SKM-1 (cell line): ENCODE measurements around the gene PRDM16.

Experiments
- DNase-seq: peaks from one replicate; lab custom pipeline; 2025; ENCODE audit not compliant: unreplicated experiment; lab: John Stamatoyannopoulos, UW

PRDM16 gene

GRCh38 chr1:3420218-3420951 is 351.4 kb downstream of the PRDM16 start:
- DNase-seq, result no peak

DNA sequence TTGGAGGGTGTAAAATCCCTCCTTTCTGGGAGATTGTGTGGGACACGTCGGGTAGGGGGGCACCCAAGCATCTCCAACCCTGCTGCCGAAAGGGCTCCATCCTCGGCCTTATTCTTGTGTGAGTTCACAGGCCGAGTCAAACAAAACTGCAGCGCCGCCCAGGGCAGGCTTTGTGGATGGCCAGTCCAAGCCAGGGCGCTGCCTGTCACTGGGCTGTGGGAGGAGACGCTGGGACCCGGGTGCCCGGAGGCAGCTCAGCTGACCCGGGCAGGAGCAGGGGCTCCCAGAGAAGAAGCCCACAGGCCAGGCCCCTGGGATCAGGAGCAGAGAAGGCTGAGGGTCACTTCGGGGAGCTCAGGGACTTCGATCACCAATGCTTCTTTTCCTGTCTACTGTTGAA is 353.6 kb downstream of the PRDM16 start:
- DNase-seq, result no peak

- no peak for DNase-seq
These were observed 354.3 kb downstream of the PRDM16 start for GRCh38 chr1:3423245-3423829.

GRCh38 chr1:3423896-3424611 is 355.1 kb downstream of the PRDM16 start:
- DNase-seq, result no peak

GRCh38 chr1:3425486-3426215 is 356.6 kb downstream of the PRDM16 start:
- DNase-seq, result no peak

DNA sequence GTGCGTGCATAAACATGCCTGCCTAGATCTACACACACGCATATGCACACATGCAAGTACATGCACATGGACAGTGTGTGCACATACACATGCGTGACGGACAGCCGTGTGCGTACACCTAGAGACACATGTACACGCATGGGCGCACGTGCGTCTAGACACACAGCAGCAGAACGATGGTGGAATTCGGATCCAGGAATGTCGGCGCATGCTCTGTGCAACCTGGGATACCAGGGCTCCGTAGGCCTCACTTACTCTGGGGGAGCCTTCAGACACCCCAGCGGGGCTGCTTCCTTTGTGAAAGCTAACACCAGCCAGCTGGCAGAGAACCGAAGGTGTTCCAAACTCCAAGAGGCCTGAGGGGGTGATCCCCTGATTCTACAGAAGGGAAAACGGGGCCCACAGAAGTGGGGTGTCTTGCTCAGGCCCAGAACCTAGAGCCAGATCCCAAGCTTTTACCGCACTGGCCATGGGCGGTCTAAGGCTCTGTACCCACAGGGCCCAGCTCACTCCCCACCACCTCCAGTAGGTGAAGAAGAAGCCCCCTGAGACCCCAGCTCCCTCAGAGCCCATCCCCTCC is 358.0 kb downstream of the PRDM16 start:
- no peak for DNase-seq

DNA sequence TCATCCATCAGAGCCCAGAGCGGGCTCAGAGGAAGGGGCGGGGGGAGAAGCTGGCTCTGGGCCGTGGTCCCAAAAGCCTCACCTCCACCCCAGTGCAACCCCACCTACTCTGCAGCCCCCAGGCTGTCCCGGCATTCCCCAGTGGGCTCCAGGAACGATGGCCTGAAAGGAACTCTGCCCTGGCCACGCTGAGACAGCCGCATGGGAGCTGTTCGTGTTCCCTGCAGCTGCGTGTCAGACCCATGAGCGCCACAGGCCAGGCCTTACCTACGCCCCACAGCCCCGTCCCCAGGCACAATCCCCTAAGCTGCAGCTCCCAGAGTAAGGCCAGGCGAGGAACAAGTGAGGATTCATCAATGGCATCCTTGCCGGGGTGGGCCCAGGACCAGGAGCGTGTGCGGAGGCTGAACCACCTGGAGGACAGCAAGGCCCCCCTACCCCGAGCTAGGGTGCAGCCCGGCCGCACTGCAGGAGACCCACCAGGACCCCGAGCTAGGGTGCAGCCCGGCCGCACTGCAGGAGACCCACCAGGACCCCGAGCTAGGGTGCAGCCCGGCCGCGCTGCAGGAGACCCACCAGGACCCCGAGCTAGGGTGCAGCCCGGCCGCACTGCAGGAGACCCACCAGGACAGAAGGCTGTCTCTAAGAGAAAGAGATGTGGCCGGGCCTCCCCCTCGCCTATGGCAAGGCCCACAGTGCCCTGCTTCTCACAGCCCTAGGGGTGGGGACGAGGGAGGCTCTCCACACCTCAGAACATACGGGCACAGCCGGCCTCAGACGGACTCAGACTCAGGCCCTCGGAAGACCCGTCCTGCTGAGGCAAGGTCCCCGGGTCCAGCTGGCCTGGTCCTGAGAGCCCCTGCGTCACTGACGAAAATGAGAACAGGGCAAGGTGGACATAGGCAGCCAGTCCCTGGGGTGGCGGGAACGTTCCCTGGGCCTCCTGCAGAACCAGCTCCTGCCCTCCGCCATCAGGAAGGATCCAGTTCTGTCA is 359.0 kb downstream of the PRDM16 start:
- no peak for DNase-seq

DNA sequence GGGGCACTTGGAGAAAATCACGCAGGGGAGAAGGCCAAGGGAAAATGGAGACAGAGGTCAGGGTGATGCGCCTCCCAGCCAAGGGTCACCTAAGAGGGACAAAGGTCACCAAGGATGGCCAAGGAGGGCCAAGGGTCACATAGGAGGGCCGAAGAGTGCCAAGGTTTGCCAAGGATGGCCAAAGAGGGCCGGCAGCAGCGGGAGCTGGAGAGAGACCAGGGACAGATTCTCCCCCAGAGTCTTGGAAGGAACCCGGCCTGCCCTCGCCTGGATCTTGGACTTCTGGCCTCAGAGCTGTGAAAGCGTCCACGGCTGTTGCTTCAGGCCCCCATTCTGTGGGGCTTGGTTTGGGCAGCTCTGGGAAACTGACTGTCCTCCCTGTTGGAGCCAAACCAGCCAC is 359.9 kb downstream of the PRDM16 start:
- DNase-seq, result no peak

DNA sequence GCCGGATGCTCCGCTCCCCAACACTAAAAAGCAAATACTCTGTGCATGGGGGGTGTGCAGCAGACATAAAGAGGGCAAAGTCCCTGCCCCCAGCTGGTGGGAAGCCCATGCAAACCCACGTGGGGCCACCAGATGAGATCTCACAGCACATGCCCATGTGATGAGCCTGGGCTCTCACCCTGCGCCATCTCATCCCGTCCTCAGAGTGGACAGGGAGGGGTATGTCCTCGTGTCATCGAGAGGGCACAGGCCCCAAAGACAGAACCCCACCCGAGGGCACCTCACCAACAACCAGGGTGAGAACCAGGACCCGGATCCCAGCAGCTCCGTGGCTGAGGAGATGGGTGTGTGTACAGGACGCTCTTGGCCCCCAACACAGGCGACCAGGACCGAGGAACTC is 360.3 kb downstream of the PRDM16 start:
- no peak for DNase-seq

DNA sequence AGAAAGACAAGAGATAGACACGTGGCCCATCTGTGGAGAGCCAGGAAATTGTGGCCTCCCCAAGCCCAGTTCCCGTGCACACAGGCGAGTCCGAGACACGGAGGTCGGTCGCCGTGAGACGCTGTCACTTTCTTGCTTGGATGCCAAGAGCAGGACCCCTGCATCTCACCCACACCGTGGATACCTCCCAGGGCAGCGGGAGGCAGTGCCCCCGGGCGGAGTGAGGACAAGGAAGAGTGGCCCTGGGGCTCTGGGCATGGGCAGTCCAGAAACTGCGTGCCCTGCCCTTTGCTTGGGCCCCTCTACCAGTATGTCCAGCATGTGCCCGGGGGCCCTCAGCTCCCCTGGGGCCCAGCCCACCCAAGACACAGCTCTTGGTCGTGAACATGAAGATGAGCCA is 360.8 kb downstream of the PRDM16 start:
- no peak for DNase-seq

GRCh38 chr1:3430406-3430805 is 361.4 kb downstream of the PRDM16 start:
- no peak for DNase-seq

DNA sequence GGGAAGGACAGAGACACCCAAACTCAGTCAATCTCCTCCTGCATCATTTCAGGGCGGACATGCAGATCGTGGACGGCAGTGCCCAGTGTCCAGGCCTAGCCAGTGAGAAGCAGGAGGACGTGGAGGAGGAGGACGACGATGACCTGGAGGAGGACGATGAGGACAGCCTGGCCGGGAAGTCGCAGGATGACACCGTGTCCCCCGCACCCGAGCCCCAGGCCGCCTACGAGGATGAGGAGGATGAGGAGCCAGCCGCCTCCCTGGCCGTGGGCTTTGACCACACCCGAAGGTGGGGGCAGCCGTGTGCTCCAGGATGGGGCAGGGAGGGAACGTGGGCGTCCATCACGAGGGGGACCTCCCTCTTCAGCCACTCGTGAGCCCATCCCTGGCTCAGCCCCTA is 361.8 kb downstream of the PRDM16 start:
- DNase-seq, result no peak

- no peak for DNase-seq
These were observed 362.3 kb downstream of the PRDM16 start for GRCh38 chr1:3431266-3431665.

DNA sequence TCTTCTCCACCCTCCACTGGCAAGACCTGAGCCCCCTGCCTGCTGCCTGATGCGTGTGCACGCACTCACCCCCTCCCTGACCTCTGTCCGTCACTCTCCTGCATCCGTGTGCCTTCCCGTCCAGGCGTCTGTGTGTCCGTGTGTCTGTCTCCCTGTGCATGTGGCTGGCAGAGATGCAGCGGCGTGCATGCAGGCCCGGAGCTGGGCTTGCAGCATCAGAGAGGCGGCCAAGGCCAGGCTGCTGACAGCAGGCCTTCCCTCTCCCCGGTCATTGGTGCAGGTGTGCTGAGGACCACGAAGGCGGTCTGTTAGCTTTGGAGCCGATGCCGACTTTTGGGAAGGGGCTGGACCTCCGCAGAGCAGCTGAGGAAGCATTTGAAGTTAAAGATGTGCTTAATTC is 362.7 kb downstream of the PRDM16 start:
- no peak for DNase-seq

DNA sequence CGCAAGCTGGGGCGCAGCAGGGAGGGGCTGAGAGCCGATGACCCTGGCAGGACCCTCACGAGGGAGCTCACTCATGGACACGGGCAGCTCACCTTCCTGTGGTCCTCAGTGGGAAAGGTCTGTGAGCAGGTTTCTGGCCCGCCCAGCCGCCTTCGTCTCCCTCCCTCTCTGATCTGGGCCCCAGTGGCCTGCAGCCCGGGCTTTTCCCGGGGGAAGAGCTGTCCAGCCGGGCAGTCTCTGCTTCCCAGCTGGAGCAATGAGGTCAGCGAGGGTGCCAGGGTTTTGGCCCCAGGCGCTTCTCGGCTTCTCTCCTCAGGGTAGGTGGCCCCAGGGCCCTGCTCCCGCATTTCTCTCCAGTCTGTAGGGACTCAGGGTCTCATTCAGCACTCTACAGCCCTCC is 363.3 kb downstream of the PRDM16 start:
- no peak for DNase-seq

DNA sequence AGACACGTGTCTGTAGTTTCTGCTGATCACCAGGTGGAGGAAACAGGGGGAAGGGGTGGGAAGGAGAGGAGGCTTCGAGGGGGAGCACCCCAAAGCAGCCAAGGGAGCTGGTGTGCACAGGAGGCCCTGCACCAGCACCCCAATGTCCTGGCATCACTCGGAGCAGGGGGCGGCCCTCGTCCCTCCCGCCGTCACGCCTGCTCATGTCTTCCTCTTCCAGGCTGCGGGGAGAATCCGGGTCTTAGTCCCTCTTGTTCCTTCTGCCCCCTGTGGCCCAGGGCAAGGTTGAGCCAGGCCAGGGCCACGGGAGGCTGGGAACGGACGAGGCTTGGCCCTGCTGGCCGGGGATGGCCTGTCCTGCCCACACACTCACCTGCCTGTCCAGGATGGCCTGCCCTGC is 364.1 kb downstream of the PRDM16 start:
- no peak for DNase-seq

DNA sequence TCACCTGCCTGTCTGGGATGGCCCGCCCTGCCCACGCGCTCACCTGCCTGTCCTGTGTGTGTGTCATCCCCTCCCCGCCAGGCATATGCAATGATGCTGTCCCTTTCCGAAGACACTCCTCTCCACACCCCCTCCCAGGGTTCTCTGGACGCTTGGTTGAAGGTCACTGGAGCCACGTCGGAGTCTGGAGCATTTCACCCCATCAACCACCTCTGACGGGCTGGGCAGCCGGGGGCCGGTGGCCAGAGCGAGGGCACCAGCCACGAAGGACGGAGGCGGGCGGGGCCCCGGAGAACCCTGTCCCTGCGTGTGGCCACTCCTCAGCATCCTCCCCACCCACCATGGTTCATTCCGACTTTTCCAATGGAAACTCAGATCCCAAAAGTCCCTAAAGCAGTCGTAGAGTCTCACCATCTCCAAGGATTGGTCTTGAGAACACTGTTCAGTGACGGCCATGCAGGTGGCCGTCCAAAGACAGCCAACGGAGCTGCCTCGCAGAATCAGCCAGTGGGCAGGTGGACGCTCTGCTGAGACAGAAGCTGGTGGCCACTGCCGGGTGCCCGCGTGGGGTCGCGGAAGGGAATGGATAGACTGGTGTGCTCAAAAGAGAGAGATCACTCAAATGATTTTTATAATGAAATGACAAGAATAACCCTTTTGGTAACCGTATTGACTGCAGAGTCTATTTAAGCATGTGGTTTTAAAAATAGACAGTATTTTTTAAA is 364.8 kb downstream of the PRDM16 start:
- DNase-seq, result no peak

DNA sequence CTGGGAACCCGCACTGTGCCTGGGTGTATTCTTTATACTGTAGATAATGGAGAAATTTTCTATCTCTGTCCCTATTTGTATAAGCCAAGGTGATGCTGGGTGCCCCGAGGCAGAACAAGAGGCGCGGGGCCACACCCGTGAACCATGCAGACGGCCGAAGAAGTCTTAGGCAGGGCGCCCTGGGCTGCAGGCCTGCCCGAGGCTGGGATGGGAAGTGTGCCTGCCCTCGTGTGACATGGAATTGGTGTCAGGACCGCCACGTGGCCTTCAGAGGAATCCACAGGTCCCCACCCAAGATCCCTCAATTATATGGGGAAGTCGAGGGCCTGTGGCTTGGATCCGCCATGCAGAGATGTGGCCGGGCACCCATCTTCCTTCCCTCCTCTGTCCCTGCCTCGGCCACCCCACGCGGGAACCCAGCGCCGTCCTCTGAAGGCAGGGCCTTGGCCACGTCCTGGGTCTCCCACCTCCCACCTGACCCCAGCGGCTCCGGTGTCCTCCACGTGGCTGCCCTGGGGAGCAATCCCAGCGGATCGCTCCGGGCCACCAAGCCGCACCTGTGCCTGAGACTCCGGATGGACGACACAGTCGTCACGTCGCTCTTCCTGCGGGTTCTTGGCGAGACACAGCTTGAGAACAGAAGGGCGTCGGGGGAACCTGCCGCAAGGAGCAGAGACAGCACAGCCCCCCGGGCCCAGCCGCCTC is 365.6 kb downstream of the PRDM16 start:
- DNase-seq, result no peak

- DNase-seq, result no peak
These were observed 366.7 kb downstream of the PRDM16 start for GRCh38 chr1:3435666-3436065.
